NOMO-1 treated with DMSO at 0.1 percent for 48 hours (cell line): ENCODE data around the gene AEN.

Experiments
- DNase-seq: peaks from one replicate; lab custom pipeline; 2025; ENCODE audit not compliant: unreplicated experiment; lab: John Stamatoyannopoulos, UW

AEN gene

DNA sequence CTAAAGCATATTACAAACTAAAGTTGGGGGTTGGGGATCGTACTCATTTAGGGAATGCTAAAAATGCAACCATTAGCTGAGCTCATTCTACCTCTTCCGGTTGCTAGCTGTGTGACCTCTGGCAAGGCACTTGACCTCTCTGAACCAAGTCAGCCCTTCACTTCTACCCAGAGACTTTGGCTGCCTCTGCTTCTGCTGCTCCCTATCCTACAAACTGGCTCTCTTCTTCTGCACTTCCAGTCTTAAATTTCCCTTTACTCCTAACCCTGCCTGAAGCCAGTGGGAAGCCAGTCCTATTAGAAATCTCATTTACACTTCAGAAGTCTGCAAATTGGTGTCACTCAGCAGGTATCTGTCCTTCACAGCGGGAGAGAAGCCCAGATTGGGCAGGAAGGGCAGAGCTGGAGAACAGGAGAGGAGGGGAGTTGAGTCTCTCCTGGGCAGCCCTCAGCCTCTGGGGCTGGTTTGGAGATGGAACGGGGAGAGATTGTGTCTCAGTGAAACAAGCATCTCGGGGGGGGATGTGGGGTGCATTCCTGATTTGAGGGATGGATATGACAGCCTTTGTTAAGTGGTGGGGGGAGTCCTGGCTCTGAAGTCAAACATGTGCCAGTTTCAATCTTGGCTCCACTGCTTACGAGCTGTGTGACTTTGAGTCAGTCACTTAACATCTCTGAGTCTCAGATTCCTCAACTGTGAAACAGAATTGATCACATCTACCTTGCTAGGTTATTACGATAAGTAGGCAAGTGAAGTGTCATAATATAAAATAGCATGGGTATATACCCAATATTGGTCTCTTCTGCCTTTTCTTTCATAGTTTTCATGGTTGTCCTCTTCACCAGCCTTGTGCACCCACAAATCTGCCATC is 7.8 kb upstream of the AEN start:
- no peak for DNase-seq

DNA sequence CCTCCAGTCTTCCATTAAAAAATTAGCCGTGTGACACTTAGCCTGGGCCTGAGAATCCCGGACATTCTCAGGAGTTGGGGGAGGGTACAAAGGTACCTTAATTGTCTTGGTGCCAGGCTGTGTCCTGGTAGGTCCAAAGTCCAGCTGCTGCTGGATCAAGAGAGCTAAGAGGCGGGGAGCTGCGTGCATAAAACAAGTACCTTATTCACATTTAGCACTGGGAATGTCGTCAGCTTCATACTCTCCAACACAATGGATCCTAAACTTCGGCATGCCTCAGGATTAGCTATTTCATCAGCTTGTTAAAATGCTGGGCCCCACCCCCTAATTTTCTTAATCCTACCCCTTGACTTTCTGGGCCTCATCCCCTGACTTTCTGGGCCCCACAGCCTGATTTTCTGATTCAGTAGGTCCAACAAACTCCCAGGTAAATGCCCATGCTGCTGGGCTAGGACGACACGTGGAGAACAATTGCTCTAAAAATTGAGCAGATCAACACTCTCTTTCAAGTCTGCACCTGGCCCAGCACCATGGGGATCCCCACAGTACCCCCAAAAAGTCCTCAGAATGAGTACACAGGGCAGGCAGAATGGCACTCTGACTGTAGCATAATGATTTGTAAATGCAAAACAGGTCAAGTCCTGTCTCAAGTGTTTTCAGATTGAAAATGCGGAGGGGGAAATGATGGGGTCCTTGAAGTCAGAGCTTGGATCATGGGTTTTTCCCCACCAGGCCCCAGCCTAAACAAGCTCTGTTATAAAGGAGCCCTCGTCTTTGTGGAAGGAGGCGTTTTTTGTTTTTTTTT is 5.6 kb upstream of the AEN start:
- DNase-seq: no peak

DNA sequence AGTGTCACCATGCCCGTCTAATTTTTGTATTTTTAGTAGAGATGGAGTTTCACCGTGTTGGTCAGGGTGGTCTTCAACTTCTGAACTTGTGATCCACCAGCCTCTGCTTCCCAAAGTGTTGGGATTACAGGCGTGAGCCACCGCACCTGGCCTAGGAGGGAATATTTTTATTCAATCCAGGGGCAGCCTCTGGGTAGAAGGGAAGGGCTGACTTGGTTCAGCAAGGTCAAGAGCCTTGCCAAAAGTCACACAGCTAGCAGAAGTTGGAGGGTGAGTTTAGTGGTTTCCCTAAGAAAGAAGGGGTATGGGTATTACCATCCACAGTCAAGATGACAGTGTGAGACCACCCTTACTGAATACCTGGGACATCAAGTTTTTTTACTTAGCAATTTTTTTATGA is 4.9 kb upstream of the AEN start:
- DNase-seq: no peak

DNA sequence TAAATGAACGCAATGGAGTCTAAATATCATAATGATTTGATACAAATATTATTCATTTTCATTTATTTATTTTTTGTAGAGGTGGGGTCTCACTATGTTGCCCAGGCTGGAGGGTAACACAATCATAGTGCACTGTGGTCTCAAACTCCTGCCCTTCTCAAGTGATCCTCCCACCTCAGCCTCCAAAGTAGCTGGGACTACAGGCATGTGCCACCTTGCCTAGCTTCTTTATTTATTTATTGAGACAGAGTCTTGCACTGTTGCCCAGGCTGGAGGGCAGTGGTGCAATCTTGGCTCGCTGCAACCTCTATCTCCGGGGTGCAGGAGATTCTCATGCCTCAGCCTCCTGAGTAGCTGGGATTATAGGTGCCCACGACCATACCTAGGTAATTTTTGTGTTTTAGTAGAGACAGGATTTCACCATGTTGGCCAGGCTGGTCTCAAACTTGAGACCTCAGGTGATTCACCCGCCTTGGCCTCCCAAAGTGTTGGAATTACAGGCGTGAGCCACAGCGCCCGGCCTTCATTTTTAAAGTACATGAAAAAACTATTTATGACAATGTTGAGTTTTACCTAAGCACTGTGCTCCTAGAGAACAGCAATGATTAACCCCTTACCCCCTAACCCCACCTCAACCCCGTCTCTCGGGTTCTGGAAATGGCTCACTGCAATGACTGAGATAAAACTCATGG is 4.0 kb upstream of the AEN start:
- DNase-seq: no peak

- no peak for DNase-seq
These were observed 3.4 kb upstream of the AEN start for GRCh38 chr15:88617790-88618189.

- no peak for DNase-seq
These were observed 2.5 kb upstream of the AEN start for GRCh38 chr15:88618686-88619085.

- no peak for DNase-seq
These were observed 1.3 kb upstream of the AEN start for GRCh38 chr15:88619796-88620195.

GRCh38 chr15:88621789-88622604 is 857 bp downstream of the AEN start:
- DNase-seq: peak; percentile 60

DNA sequence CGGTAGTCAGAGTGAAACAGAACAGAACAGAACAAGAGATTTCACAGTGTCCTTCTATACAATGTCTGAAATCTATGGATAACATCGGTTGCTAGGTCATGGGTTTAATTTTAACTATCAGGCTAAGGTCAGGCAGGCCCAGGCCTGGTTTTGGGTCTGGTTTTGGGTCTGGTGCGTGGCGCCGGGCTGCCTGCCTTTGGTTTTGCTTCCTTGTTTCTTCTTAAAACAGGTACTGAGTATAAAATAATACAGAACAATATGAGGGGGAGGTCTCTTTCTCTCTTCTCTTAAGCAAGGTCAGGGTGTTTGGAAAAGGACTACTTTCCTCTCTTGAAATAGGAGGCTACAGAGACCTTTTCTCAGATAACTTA is 1.4 kb downstream of the AEN start:
- DNase-seq: no peak

GRCh38 chr15:88623061-88623460 is 1.9 kb downstream of the AEN start:
- DNase-seq: peak; percentile 7

GRCh38 chr15:88623632-88624031 is 2.5 kb downstream of the AEN start:
- no peak for DNase-seq

DNA sequence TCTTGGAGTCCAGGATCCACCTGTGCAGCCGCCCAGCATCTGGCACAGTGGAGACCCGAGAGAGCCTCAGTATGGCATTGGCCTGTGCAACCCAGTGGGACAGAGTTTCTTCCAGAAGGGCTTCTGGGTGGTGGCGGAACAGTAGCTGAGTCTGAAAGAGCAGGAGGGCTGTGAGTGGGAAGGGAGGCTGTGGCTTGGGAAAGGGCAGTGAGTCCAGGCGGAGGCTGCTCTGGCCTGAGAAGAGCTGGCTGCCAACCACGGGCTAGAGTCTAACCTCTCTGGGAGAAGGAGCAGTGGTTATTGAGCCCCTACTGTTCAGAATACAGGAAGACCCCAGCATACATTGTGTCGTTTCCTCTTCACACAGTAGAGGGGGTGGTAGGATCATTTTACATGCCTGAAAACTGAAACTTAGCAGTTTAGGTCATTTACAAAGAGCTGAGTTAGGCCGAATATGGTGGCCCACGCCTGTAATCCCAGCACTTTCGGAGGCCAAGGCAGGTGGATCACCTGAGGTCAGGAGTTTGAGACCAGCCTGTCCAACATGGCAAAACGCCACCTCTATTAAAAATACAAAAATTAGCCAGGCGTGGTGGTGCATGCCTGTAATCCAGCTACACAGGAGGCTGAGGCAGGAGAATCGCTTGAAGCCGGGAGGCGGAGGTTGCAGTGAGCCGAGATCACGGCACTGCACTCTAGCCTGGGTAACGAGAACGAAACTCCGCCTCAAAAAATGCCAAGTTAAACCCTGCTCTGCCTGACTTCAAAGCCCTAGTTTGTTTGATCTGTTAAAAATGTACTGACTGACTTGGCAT is 3.2 kb downstream of the AEN start:
- DNase-seq: no peak

GRCh38 chr15:88624971-88625490 is 3.9 kb downstream of the AEN start:
- no peak for DNase-seq

DNA sequence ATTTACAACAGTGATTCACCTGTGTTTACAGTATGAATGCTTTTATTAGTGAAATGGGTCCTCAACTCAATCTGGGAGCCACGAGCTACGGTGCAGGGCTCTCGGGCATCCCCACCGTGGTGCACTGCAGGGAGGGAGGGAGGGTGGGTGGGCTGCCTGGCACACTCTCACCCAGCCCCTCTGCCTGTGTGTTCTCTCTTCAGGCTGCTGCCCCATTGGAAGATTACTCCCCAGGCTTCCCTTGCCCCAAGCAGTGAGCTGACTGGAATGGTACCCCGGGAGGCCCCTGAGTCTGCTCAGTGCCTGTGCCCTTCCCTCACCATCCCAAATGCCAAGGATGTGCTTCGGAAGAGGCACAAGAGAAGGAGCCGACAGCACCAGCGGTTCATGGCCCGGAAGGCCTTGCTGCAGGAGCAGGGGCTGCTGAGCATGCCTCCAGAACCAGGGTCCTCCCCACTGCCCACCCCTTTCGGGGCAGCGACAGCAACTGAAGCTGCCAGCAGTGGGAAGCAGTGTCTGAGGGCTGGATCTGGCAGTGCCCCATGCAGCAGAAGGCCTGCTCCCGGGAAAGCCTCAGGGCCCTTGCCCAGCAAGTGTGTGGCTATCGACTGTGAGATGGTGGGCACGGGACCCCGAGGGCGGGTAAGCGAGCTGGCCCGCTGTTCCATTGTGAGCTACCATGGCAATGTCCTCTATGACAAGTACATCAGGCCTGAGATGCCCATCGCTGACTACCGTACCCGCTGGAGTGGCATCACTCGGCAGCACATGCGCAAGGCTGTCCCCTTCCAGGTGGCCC is 5.0 kb downstream of the AEN start:
- DNase-seq: no peak

DNA sequence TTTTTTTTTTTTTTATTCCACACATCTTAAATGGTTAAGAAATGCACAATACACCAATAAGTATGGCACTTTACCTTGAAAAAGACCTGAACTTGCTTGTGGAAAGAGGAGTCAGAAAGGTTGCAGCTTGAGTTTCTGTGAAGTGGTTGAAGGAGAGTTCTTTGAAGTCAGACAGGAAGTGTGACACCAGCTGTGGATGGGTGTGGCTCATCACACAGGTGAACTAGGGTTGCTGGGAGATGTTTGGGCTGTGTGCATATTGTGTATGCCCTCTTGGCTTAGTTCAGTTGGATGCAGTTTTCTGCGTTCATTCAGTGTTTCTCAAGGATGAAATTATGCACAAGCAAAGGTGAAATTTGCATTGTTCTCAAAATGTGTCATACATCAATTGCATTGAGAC is 6.3 kb downstream of the AEN start:
- no peak for DNase-seq

- no peak for DNase-seq
These were observed 7.0 kb downstream of the AEN start for GRCh38 chr15:88628018-88628654.

DNA sequence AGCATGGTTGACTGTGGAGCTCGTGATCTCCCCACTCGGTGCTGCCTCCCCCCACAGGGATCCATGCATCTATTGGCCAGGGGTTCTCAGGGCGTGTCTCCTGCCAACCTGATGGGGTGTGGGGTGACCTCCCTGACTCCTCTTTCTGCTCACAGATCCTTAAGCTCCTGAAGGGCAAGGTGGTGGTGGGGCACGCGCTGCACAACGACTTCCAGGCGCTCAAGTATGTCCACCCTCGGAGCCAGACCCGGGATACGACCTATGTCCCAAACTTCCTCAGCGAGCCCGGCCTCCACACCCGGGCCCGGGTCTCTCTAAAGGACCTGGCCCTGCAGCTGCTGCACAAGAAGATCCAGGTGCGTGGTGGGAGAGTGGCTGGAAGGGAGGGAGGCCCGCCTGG is 7.9 kb downstream of the AEN start:
- no peak for DNase-seq

GRCh38 chr15:88630141-88630721 is 9.1 kb downstream of the AEN start:
- no peak for DNase-seq
